Psoas muscle (tissue), 8 donors: ENCODE measurements around the gene MVD. TPM values are rescaled to one million over a fixed set of nuclear protein-coding genes. Genes with fewer than 3 reads are reported as not detected.

ENCODE experiments used
- ATAC-seq, 4 donors: fragments of 200-7000 bp; cut with Tn5 transposase; one replicate each; pipeline ENCODE4 v1.9.1; 2020; ENCODE audit warnings: moderate library complexity in 3 of 4, mild to moderate bottlenecking in 2 of 4
- DNase-seq, 2 donors: peaks; one replicate each; pipeline ENCODE4 v3.0.0-alpha.2; 2020
- H3K27ac ChIP-seq: fragments of 200-600 bp; one replicate; pipeline ENCODE4 v1.8.0; 2022
- H3K27me3 ChIP-seq, 3 donors: fragments of 200-600 bp in 1 of 3; one replicate each; pipeline versions ENCODE4 v1.6.1 to v1.8.0; 2013 to 2022; ENCODE audit warnings: low read length in 2 of 3, mild to moderate bottlenecking in 2 of 3, moderate library complexity in 1 of 3; ENCODE audit not compliant: insufficient read depth in 3 of 3
- H3K36me3 ChIP-seq, 2 donors: fragments of 200-600 bp in 1 of 2; one replicate each; pipeline versions ENCODE4 v1.6.1 to v1.8.0; 2013 to 2022; ENCODE audit warnings: low read depth in 1 of 2, mild to moderate bottlenecking in 1 of 2, moderate library complexity in 1 of 2; ENCODE audit not compliant: insufficient read depth in 1 of 2
- H3K4me1 ChIP-seq: fragments of 200-600 bp; one replicate; pipeline ENCODE4 v1.8.0; 2022
- H3K4me3 ChIP-seq: fragments of 200-600 bp; one replicate; pipeline ENCODE4 v1.8.0; 2022; ENCODE audit warnings: mild to moderate bottlenecking
- H3K9me3 ChIP-seq: fragments of 200-600 bp; one replicate; pipeline ENCODE4 v1.8.0; 2022
- WGBS, 3 donors: extraction: QIAGEN DNeasy Blood & Tissue Kit; methylation state at CpG; one replicate each; pipeline versions ENCODE4 v1.1.6 to v1.1.7; 2013; 5-methylcytosine and 5-hydroxymethylcytosine counted together
- intact Hi-C, 2 donors: fragments of 100-400 bp; cut with DNase I; formaldehyde crosslinking; loops; one replicate each; pipeline versions ENCODE4 v1.11.0 to v1.14.2; 2022
- polyA plus RNA-seq, 3 donors: library from polyadenylated mRNA; stranded (reverse); fragments of 200-250 nt; gene quantifications; one replicate each; pipeline ENCODE4 v1.2.3, GENCODE V29; 2013
- total RNA-seq, 4 donors: library from RNA; stranded (reverse); fragmentation: NEBNext Ultra II Directional in 2 of 4; extraction: Animal tissue kit (Norgen Biotek cat#: 25700) in 2 of 4; gene quantifications; one replicate each; pipeline versions ENCODE4 v1.2.1 to v1.2.4, GENCODE V29; 2021 to 2023
- TF ChIP-seq, protein P1 (sequence below): fragments of 200-600 bp; IDR thresholded peaks from one replicate; pipeline ENCODE4 v1.8.0; 2022; ENCODE audit warnings: antibody characterized with exemption
- donor health status: healthy with polysubstance abuse.
- donor health status: DM: no; HTN: no; CAD: no; lungs with moderate emphysema.
- donor health status: Bipolar disorder and iron deficiency.
- donor health status: healthy.
- donor health status: DM: yes; HTN: yes; CAD: no.
- donor health status: DM: no; HTN: no; CAD: no.
- donor health status: DM: no; HTN: no; CAD: no.
- donor health status: DM: yes; HTN: yes; CAD: no.

MVD gene
- total and polyA plus RNA-seq, 7 donors, result 11.7 to 26.8 (median 15.9) TPM

DNA sequence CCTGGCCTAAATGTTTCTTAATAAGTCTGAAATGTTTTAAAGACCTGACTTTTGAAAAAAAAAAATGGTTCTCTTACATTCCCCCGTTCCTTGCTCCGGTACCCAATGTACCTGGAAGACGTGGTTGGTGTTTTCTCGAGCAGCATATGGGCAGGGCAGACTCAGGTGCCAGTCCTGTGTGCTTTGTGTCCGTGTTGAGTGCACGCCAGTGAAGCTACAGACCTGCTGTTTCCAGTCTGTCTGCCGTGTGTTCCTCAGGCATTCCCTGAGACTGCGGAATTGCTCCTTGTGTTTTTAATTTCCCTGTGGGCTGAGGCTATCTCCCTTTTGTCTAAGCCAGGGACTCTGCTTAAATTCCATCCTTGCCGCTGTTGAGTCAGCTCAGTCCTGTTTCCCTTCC is 36.2 kb downstream of the MVD start:
- H3K9me3 ChIP-seq, result no peaks in the 10 kb centered on the region
- H3K27ac ChIP-seq, result no peak overlapping the region
- WGBS, 3 donors, result 92 to 95% (median 93%) methylated on average over 9 of the region's 9 CpGs
- DNase-seq (no peak), ATAC-seq (no peak)
- no peaks in the 10 kb centered on the region for H3K4me1 ChIP-seq
- intact Hi-C loops, result no loop called here
- H3K27me3 ChIP-seq, result no peaks in the 10 kb centered on the region
- TF ChIP-seq, protein P1, sequence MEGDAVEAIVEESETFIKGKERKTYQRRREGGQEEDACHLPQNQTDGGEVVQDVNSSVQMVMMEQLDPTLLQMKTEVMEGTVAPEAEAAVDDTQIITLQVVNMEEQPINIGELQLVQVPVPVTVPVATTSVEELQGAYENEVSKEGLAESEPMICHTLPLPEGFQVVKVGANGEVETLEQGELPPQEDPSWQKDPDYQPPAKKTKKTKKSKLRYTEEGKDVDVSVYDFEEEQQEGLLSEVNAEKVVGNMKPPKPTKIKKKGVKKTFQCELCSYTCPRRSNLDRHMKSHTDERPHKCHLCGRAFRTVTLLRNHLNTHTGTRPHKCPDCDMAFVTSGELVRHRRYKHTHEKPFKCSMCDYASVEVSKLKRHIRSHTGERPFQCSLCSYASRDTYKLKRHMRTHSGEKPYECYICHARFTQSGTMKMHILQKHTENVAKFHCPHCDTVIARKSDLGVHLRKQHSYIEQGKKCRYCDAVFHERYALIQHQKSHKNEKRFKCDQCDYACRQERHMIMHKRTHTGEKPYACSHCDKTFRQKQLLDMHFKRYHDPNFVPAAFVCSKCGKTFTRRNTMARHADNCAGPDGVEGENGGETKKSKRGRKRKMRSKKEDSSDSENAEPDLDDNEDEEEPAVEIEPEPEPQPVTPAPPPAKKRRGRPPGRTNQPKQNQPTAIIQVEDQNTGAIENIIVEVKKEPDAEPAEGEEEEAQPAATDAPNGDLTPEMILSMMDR, result no peak
- H3K4me3 ChIP-seq, result no peak overlapping the region
- peaks cover 5 to 98% of the 10 kb centered on the region in 2 donors for H3K36me3 ChIP-seq

DNA sequence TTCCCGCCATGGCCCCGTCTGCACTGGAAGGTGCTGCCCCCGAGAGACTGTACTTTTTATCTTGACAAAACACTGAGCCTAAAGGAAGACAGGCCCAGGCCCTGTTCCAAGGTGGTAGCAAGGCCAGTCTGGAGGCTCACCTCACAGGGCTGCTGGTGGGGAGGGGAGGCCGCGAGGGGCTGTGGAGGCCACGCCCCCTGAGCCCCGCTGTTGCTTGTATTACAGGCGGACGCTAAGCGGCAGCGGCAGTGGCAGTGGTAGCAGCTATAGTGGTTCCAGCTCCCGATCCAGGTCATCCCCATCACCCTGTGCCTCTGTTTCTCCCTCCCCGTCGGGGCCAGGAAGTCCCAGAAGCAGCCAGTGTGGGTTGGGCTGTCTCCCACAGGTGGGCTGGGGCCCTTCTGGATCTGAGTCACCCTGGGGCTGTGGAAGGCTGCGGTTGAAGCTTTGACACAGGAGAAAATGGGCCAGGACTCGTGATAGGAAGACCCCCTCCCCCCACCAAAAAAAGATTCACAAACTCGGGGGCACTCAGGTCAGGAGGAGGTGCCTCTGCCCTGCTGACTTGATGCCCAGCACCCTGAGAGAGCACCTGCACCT is 37.8 kb downstream of the MVD start:
- TF ChIP-seq, protein P1, result no peak
- Histone ChIP-seq H3K4me1 (no peaks in the 10 kb centered on the region), H3K9me3 (no peaks in the 10 kb centered on the region), H3K27me3 (no peaks in the 10 kb centered on the region), H3K27ac (no peak overlapping the region), H3K36me3 (peaks cover 3 to 83% of the 10 kb centered on the region in 2 donors), H3K4me3 (no peak overlapping the region)
- DNase-seq, result no peak
- intact Hi-C loops, result no loop called here
- WGBS, 3 donors, result 78 to 88% (median 86%) methylated on average over 17 of the region's 17 CpGs
- ATAC-seq, result no peak

DNA sequence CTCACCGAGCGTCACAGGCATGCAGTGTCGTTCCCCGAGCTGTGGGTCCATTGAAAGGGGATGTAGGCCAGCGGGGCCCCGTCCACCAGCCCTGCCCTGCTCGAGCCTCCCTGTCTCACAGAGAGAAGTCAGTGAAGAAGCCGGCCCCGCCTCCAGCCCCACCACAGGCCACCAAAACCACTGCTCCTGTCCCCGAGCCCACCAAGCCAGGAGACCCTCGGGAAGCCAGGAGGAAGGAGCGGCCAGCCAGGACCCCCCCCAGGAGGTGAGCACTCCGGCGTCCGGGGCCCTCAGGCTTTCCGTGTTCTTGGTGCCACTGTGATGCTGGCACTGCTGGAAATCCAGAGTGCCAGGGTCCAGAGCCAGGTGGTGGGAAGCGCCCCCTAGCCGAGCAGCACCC is 38.4 kb downstream of the MVD start:
- no peak overlapping the region for H3K27ac ChIP-seq
- DNase-seq, result no peak
- H3K27me3 ChIP-seq, result no peaks in the 10 kb centered on the region
- no peaks in the 10 kb centered on the region for H3K4me1 ChIP-seq
- H3K4me3 ChIP-seq, result no peak overlapping the region
- intact Hi-C loops, result no loop called here
- ATAC-seq, result no peak
- WGBS, 3 donors, result 88 to 94% (median 89%) methylated on average over 14 to 18 of the region's 18 CpGs
- peaks cover 0 to 82% of the 10 kb centered on the region in 2 donors for H3K36me3 ChIP-seq
- TF ChIP-seq, protein P1, result no peak
- no peaks in the 10 kb centered on the region for H3K9me3 ChIP-seq

DNA sequence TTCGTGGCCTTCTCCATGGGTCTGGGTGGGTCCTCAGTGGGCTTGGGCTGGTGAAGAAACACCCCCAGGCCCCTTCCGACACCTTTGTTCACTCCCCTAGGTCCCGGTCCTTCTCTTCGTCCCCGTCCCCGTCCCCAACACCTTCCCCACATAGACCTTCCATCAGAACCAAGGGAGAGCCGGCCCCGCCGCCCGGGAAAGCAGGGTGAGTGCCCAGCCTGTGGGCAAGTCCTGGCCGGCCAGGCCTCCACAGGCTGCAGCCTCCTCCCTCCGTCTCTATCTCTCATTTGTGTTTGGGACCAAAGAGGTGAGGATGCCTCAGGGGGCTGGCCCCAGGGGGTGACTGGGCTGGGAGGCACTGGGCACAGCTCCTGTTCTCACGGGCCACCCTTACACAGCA is 39.0 kb downstream of the MVD start:
- TF ChIP-seq, protein P1, result no peak
- 92 to 97% (median 93%) methylated on average over 13 of the region's 13 CpGs for WGBS, 3 donors
- Histone ChIP-seq H3K36me3 (peaks cover 0 to 80% of the 10 kb centered on the region in 2 donors), H3K27me3 (no peaks in the 10 kb centered on the region), H3K4me1 (no peaks in the 10 kb centered on the region), H3K9me3 (no peaks in the 10 kb centered on the region), H3K4me3 (no peak overlapping the region), H3K27ac (no peak overlapping the region)
- intact Hi-C loops, result no loop called here
- ATAC-seq (no peak), DNase-seq (no peak)

DNA sequence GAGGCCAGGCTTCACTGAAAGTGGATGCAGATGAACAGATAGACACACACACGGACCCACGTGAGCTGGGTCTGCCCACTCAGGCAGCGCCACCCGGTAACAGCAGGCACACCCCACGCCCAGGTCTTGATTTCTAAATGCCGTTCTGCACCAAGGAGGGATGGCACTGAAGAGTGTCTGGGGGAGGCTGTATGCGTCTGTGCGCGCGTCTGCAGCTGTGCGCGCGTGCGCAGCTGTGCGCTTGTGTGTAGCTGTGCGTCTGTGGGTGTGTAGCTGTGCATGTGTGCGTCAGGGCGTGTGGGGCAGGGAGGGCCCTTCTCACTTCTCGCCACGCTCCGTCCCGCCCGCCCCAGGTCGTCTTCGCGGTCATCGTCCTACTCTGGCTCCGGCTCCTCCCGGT is 40.0 kb downstream of the MVD start:
- no peak for ATAC-seq
- TF ChIP-seq, protein P1, result no peak
- intact Hi-C loops, result no loop called here
- no peaks in the 10 kb centered on the region for H3K9me3 ChIP-seq
- DNase-seq, result no peak
- no peak overlapping the region for H3K27ac ChIP-seq
- H3K27me3 ChIP-seq, result no peaks in the 10 kb centered on the region
- WGBS, 3 donors, result 93 to 99% (median 96%) methylated on average over 29 of the region's 29 CpGs
- peaks cover 0 to 71% of the 10 kb centered on the region in 2 donors for H3K36me3 ChIP-seq
- H3K4me1 ChIP-seq, result no peaks in the 10 kb centered on the region
- no peak overlapping the region for H3K4me3 ChIP-seq
